Skin of body (tissue), 2 donors: ENCODE data around the gene ROS1. TPM values are rescaled to one million over a fixed set of nuclear protein-coding genes. Genes with fewer than 3 reads are reported as not detected.
"Not testable (repeated sequence)": the region's sequence is repeated elsewhere in the genome, so short reads cannot be mapped to it uniquely, and the experiment has no call there.

Experiments used
- DNase-seq: peaks from one replicate; lab custom pipeline; 2025; lab: John Stamatoyannopoulos, UW
- total RNA-seq: library from RNA; depleted of rRNA; stranded (reverse); fragments of >200 nt; gene quantifications from one replicate; pipeline ENCODE4 v1.2.3, GENCODE V29; 2014

Gene ROS1
- total RNA-seq, 1 donor from 2014 or later = 0.10 TPM

- no peak for DNase-seq
These were observed 41.1 kb downstream of the ROS1 start for GRCh38 chr6:117384659-117385058.

DNA sequence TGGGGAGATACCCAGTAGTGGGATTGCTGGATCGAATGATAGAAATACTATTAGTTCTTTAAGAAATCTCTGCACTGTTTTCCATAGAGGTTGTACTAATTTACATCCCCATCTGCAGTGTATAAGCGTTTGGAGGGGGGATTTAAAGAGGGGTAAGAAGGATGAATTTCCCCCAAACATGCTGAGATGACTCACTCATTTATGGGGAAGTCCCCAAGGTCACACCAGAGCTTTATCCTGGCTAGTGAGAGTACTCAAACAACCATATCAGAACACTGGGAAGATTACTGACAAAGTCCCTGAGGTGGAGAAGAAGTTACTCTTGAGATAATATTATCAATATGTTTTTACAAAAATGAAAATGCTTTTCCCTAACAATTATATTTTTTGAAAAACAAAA is 44.0 kb downstream of the ROS1 start:
- no peak for DNase-seq

DNA sequence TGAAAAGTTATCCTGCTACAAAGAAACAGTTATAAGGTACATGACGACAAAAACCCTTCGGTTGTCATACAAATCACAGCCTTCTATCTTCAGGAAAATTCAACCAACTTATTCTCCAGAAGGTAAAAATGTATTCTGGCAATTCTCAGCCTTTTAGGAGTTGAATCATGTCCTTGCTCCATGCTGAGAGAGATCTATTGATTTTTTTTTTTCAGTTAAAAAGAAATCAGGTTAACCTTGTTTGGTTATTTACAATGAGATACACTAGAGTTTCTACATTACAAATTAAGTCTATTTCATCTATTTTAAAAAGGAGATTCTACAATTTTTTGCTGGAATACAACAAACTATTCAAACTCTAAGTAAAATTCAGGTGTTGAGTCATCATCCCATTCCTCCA is 45.4 kb downstream of the ROS1 start:
- DNase-seq = no peak

- DNase-seq = no peak
These were observed 50.3 kb downstream of the ROS1 start for GRCh38 chr6:117375446-117375845.

DNA sequence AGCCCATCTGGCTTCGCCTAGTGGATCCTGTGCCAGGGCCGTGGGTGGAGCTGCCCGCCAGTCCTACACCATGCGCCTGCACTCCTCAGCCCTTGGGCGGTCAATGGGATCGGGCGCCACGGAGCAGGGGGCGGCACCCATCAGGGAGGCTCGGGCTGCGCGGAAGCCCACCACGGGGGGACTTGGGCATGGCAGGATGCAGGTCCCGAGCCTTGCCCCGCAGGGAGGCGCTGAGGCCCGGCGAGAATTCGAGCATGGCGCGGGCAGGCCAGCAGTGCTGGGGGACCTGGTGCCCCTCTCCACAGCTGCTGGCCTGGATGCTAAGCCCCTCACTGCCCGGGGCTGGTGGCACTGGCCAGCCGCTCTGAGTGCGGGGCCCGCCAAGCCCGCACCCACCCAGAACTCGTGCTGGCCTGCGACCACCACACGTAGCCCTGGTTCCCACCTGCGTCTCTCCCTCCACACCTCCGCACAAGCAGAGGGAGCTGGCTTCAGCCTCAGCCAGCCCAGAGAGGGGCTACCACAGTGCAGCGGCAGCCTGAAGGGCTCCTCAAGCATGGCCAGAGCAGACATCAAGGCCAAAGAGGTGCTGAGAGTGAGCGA is 52.4 kb downstream of the ROS1 start:
- DNase-seq = no peak

DNA sequence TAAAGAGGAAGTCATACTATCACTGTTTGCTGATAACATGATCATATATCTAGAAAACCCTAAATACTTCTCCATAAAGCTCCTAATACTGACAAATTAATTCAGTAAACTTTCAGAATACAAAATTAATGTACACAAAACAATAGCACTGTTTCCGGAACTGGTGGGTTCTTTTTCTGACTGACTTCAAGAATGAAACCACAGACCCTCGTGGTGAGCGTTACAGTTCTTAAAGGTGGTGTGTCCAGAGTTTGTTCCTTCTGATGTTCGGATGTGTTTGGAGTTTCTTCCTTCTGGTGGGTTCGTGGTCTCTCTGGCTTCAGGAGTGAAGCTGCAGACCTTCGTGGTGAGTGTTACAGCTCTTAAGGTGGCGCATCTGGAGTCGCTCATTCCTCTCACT is 53.5 kb downstream of the ROS1 start:
- DNase-seq = not testable (repeated sequence)

- no peak for DNase-seq
These were observed 54.2 kb downstream of the ROS1 start for GRCh38 chr6:117371492-117371891.

- no peak for DNase-seq
These were observed 66.2 kb downstream of the ROS1 start for GRCh38 chr6:117359581-117359980.

DNA sequence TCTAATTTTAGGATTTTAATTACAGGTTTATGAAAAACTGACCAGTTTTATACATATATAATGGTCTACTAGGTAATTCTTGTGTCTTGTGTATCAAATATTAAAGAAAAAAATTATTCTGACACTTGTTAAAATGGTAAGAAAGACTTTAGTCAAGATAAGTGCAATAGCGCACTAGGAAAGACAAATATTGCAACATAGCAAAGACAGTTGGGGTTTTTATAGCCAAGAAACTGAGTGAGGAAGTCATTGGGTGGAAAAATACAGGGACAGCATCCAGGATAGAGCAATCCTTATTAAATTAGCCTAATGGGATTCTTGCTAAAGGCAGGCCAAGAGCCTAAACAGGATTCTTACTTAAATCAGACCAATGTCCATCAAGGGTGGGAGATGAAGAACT is 71.1 kb downstream of the ROS1 start:
- no peak for DNase-seq

DNA sequence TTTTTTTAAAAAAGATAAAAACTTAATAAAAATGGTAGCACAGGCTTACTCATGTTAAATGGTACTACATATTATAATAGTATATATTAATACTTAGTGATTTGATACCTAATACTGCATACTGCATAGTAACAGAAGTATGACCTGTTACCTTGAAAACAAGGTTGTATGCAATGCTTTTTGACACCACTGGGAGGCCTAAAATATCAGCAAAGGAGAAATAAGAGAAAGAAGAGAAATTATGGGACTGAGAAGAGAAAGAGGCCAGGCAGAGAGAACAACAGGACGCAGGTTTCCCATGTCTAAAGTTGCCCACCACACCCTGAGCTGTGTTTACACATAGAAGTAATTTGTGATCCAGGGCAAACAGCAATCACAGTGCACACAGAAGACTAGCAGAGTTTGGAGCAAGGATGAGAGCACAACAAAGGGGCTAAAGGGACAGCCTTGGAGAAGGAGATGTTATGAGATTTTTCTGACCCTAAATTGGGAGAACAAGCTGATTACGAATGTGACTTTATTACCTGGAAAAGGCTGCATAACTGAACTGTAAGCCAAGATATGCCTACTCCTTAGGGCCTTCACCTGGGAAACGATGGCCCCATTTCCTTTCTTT is 73.2 kb downstream of the ROS1 start:
- no peak for DNase-seq

DNA sequence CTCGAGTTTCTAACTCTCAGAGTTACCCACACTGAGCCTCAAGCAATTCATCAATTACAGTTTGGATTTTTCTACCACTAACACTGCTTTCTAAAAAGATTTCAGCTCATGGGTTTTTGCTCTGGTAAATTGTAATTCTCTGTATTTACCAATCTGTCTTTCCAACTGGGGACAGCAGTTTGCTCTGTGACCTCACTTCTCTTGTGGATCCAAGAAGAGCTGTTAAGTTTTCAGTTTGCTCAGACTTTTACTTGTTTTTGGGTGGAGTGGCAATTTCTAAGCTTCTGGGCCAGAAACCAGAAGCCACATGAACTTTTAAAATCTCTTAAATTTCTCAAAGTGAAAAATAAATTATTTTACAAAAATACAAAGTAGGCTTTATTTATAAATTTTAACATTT is 74.2 kb downstream of the ROS1 start:
- no peak for DNase-seq

DNA sequence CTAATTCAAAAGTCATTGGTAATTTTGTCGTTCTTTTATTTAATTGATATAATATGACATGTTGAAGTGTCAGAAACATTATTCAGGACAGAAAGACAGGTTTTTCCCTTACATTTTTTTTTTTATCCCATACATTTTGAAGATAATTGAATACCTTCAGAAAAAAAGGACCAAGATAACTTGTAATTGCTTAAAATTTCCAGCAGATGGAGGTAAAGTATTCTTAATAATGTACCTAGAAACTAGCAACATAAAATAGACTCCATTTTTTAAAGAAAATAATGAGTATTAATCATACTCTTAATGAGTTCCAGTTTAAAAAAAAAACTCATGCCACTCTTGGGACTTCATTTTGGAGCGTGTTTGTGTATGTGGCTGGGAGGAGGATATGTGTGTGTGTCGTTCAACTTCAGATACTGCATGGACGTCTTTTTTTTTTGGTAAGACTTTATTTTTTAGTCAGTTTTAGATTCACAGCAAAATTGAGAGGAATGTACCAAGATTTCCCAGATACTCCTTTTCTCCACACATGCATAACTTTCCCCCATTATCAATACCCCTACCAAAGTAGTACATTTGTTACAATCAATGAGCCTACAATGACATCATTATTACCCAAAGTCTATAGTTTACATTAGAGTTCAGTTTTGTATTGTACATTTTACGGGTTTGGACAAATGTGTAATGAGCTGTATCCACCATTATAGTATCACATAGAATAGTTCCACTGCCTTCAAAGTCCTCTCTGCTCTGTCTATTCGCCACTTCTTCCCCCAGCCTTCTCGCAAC is 79.4 kb downstream of the ROS1 start:
- DNase-seq = no peak

GRCh38 chr6:117345292-117345610 is 80.5 kb downstream of the ROS1 start:
- no peak for DNase-seq

- DNase-seq = no peak
These were observed 81.1 kb downstream of the ROS1 start for GRCh38 chr6:117344444-117345291.

- DNase-seq = no peak
These were observed 87.2 kb downstream of the ROS1 start for GRCh38 chr6:117338567-117338966.

DNA sequence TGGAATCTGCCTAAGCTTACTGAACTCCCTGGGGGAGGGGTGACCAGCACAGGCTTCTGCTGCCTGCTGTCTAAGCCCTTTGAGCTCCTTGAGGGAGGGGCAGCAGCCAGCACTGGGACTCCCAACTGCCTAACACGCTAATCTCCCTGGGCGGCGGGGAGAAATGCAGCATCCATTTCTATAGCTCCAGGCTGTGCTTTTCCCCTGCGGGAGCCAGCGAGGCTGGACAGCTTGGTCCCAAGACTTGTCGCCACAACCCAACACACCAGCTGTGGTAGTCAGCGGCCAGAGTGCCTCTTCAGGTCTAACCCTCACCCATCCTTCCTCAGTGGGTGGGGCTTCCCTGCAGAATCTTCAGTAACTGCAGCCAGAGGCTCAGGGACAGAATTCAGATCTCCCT is 95.8 kb downstream of the ROS1 start:
- DNase-seq = no peak

- DNase-seq = no peak
These were observed 97.2 kb downstream of the ROS1 start for GRCh38 chr6:117328500-117328899.

DNA sequence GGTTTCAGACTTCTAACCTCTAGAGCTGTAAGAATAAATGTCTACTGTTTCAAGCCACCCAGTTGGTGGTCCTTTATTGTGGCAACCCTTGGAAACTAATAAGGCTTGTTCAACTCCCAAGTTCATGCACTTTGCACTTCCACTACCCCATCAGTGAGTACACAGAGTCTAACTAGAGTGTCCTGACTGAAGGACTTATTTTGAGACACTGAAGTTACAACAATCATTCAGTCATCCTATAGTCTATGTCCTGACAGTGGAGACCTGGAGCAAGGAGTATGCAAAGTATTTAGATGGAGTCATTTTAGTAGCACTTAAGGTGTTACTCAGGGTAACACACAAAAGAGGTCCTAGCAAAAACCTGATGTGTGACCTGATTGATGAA is 97.7 kb downstream of the ROS1 start:
- DNase-seq = no peak

- no peak for DNase-seq
These were observed 98.4 kb downstream of the ROS1 start for GRCh38 chr6:117327149-117328004.

- DNase-seq = no peak
These were observed 99.3 kb downstream of the ROS1 start for GRCh38 chr6:117326396-117326795.

DNA sequence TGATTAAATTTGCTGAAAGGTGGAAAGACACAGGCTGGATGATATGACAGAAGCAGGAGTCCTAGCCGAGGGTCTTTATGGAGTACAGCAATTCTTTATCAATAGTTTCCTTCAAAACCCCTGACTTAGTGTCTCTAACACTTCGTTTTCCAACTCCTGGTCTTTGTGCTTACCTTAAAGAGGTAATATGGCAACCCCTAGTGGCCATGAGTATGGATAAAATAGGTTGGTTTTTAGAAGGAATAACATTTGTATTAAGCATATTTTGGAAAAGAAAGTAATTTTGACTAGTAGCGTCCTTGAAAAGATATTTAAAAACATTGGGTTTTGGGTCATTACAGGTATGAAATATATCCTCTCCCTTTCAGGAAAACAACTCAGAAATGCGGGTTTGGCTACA is 108.5 kb downstream of the ROS1 start:
- DNase-seq = no peak
